Esophagus squamous epithelium (tissue), 5 donors: Measurements from ENCODE around the gene SCYGR1. TPM values are rescaled to one million over a fixed set of nuclear protein-coding genes. Genes with fewer than 3 reads are reported as not detected.

Source experiments
- DNase-seq: peaks from one replicate; lab custom pipeline; 2025; lab: John Stamatoyannopoulos, UW
- H3K27ac ChIP-seq, 4 donors: fragments of 200-600 bp; sonication (generic); one replicate each; pipeline ENCODE4 v1.5.1; 2016 to 2019; ENCODE audit warnings: mild to moderate bottlenecking in 1 of 4
- H3K27me3 ChIP-seq, 4 donors: fragments of 200-600 bp; sonication (generic); 1 replicate in 3 of 4; 2 replicates in 1 of 4; pipeline versions ENCODE4 v1.5.1 to v1.6.0; 2017 to 2021; ENCODE audit warnings: antibody characterized with exemption in 1 of 4
- H3K36me3 ChIP-seq, 3 donors: fragments of 200-600 bp; sonication (generic); one replicate each; pipeline ENCODE4 v1.5.1; 2016 to 2019
- H3K4me1 ChIP-seq, 3 donors: fragments of 200-600 bp; sonication (generic); one replicate each; pipeline ENCODE4 v1.5.1; 2017 to 2019
- H3K4me3 ChIP-seq, 4 donors: fragments of 200-600 bp; sonication (generic); 1 replicate in 3 of 4; 2 replicates in 1 of 4; pipeline ENCODE4 v1.5.1; 2016 to 2019; ENCODE audit warnings: mild to moderate bottlenecking in 2 of 4, moderate library complexity in 1 of 4
- H3K9me3 ChIP-seq, 3 donors: fragments of 200-600 bp; sonication (generic); one replicate each; pipeline ENCODE4 v1.5.1; 2016 to 2019
- CTCF ChIP-seq, 6 experiments: fragments of 450-650 bp in 4 of 6; fragments of 200-600 bp in 2 of 6; sonication (generic) in 2 of 6; IDR thresholded peaks; one replicate each; pipeline ENCODE4 v1.5.1; 2016 to 2019; ENCODE audit warnings: antibody characterized with exemption in 6 of 6, mild to moderate bottlenecking in 4 of 6, moderate library complexity in 4 of 6
- POLR2A ChIP-seq, 4 donors: fragments of 450-650 bp; IDR thresholded peaks; one replicate each; pipeline ENCODE4 v1.6.1; 2017; ENCODE audit warnings: antibody characterized with exemption in 4 of 4, mild to moderate bottlenecking in 4 of 4, moderate library complexity in 3 of 4
- WGBS, 2 donors: methylation state at CpG; one replicate each; pipeline ENCODE4 v1.1.5; 2018; 5-methylcytosine and 5-hydroxymethylcytosine counted together
- intact Hi-C: fragments of 100-400 bp; cut with DNase I; formaldehyde crosslinking; loops from one replicate; pipeline ENCODE4 v1.15.0; 2022
- total RNA-seq, 4 donors: library from RNA; depleted of rRNA; stranded (reverse); fragments of >200 nt; gene quantifications; one replicate each; pipeline ENCODE4 v1.1.0, GENCODE V29; 2016
- donor health status: DM: yes; HTN: yes; CAD: no.

The SCYGR1 gene
- total RNA-seq, 4 donors from 2014 or later: not detected

- Histone ChIP-seq H3K27ac (peak overlapping the region in 1 of 4 donors; percentile 11), H3K4me1 (peaks cover 13 to 37% (median 17%) of the 10 kb centered on the region in 3 donors), H3K36me3 (no peaks in the 10 kb centered on the region), H3K27me3 (no peaks in the 10 kb centered on the region), H3K9me3 (no peaks in the 10 kb centered on the region), H3K4me3 (no peak overlapping the region)
- no peak for TF ChIP-seq POLR2A (IDR thresholded peaks at IDR 0.05)
- TF ChIP-seq CTCF (IDR thresholded peaks at IDR 0.05): no peak
- DNase-seq: no peak
- 33 to 58% methylated on average over 4 of the region's 4 CpGs for WGBS, 2 donors
- intact Hi-C loops: loop anchor here (10.0 kb wide), 1 partner anchor 362 kb away; no protein-coding TSS in a partner anchor
These were observed 15.2 kb upstream of the SCYGR1 start for GRCh38 chr2:227402959-227403358.

- Histone ChIP-seq H3K27ac (peak overlapping the region in 1 of 4 donors; percentile 11), H3K36me3 (no peaks in the 10 kb centered on the region), H3K9me3 (no peaks in the 10 kb centered on the region), H3K4me1 (peaks cover 10 to 31% (median 16%) of the 10 kb centered on the region in 3 donors), H3K27me3 (no peaks in the 10 kb centered on the region), H3K4me3 (no peak overlapping the region)
- no peak for DNase-seq
- intact Hi-C loops: loop anchor here (10.0 kb wide), 1 partner anchor 362 kb away; no protein-coding TSS in a partner anchor
- TF ChIP-seq POLR2A (IDR thresholded peaks at IDR 0.05) (no peak), CTCF (IDR thresholded peaks at IDR 0.05) (no peak)
These were observed 14.6 kb upstream of the SCYGR1 start for GRCh38 chr2:227402321-227402720.

- H3K4me1 ChIP-seq: peaks cover 2 to 23% (median 8%) of the 10 kb centered on the region in 3 donors
- intact Hi-C loops: loop anchor here (10.0 kb wide), 1 partner anchor 363 kb away; no protein-coding TSS in a partner anchor
- TF ChIP-seq CTCF (IDR thresholded peaks at IDR 0.05): no peak
- TF ChIP-seq POLR2A (IDR thresholded peaks at IDR 0.05): no peak
- WGBS, 2 donors: 71 to 81% methylated on average over 2 of the region's 2 CpGs
- no peaks in the 10 kb centered on the region for H3K27me3 ChIP-seq
- H3K4me3 ChIP-seq: no peak overlapping the region
- no peak for DNase-seq
- no peaks in the 10 kb centered on the region for H3K9me3 ChIP-seq
- H3K36me3 ChIP-seq: no peaks in the 10 kb centered on the region
- no peak overlapping the region for H3K27ac ChIP-seq
These were observed 13.8 kb upstream of the SCYGR1 start for GRCh38 chr2:227401550-227401949.

- Histone ChIP-seq H3K4me3 (no peak overlapping the region), H3K36me3 (no peaks in the 10 kb centered on the region), H3K27me3 (no peaks in the 10 kb centered on the region), H3K9me3 (no peaks in the 10 kb centered on the region), H3K27ac (no peak overlapping the region), H3K4me1 (peaks cover 0 to 13% (median 0%) of the 10 kb centered on the region in 3 donors)
- DNase-seq: no peak
- WGBS, 2 donors: 61% methylated on average over 4 of the region's 4 CpGs
- intact Hi-C loops: no loop called here
- no peak for TF ChIP-seq POLR2A (IDR thresholded peaks at IDR 0.05)
- no peak for TF ChIP-seq CTCF (IDR thresholded peaks at IDR 0.05)
These were observed 11.2 kb upstream of the SCYGR1 start for GRCh38 chr2:227398684-227399670.

GRCh38 chr2:227397562-227397961 is 9.8 kb upstream of the SCYGR1 start:
- intact Hi-C loops: no loop called here
- WGBS, 2 donors: 32 to 40% methylated on average over 3 to 4 of the region's 4 CpGs
- Histone ChIP-seq H3K27ac (no peak overlapping the region), H3K4me3 (no peak overlapping the region), H3K9me3 (no peaks in the 10 kb centered on the region), H3K36me3 (no peaks in the 10 kb centered on the region), H3K4me1 (peaks cover 0 to 9% (median 0%) of the 10 kb centered on the region in 3 donors), H3K27me3 (no peaks in the 10 kb centered on the region)
- no peak for DNase-seq
- TF ChIP-seq POLR2A (IDR thresholded peaks at IDR 0.05): no peak
- TF ChIP-seq CTCF (IDR thresholded peaks at IDR 0.05): no peak
